ENCODE measurements around the gene CPA3.

DNA sequence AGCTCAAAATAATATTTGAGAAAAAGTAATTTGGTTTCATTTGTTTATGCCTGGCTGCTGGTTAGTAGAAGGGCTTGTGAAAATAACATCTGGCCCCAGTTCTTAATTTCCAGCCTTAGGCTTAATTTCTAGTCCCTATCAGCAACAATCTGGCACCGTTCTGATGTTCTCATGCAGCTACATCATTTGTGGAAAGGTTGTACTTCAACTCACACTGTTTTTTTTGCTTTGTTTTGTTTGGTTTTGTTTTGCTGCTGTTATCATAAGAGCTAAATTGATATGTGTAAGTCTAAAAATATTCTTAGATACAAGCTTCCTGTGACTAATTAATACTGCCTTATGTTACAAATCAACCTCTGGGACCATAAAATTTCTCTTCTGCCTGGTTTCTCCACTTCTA is 8.9 kb downstream of the CPA3 start:
- no peak for TF ChIP-seq EZH2 (IDR thresholded peaks at IDR 0.05; ENCODE audit: insufficient read depth, poor library complexity, severe bottlenecking)
- TF ChIP-seq EZH2phosphoT487 (IDR thresholded peaks at IDR 0.05; ENCODE audit: insufficient read depth, low read depth), result no peak

Measured in GM23248 (cell line).